GM19238 (cell line): ENCODE results near the gene EGFR.
"Not testable (repeated sequence)": the region's sequence is repeated elsewhere in the genome, so short reads cannot be mapped to it uniquely, and the experiment has no call there.

ENCODE experiments used
- DNase-seq: peaks from one replicate; pipeline ENCODE4 v3.0.0; 2011; ENCODE audit warnings: low spot score; ENCODE audit not compliant: insufficient read length

The EGFR gene

DNA sequence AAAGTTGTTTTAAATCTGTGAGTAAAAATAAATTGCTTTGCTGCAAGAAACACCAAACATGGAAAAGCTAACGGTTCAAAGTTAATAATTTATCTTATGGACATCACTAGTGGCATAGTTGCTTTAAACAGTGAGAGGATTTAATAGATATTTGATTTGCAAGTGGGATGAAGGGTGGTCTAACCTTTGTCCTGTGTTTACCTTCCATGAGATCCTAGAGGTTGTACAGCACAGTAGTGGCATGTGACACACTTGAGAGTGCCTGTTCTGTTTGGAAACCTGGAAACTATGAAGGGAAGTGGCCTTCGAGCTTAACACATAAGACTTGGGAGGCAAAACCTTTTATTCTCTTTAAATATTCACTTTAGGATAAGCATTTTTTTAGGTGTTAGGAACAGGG is 16.0 kb downstream of the EGFR start:
- no peak for DNase-seq

DNA sequence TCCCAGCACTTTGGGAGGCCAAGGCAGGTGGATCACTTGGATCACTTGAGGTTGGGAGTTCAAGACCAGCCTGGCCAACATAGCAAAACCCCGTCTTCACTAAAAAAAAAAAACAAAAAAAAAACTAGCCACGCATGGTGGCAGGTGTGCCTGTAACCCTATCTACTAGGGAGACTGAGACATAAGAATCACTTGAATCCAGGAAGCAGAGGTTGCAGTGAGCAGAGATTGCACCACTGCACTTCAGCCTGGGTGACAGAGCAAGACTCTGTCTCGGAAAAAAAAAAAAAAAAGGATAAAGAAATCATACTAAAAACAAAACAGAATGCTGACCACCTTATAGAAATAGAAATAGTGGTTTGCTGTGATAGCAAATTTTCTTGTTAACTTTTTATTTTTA is 16.6 kb downstream of the EGFR start:
- DNase-seq, result not testable (repeated sequence)

DNA sequence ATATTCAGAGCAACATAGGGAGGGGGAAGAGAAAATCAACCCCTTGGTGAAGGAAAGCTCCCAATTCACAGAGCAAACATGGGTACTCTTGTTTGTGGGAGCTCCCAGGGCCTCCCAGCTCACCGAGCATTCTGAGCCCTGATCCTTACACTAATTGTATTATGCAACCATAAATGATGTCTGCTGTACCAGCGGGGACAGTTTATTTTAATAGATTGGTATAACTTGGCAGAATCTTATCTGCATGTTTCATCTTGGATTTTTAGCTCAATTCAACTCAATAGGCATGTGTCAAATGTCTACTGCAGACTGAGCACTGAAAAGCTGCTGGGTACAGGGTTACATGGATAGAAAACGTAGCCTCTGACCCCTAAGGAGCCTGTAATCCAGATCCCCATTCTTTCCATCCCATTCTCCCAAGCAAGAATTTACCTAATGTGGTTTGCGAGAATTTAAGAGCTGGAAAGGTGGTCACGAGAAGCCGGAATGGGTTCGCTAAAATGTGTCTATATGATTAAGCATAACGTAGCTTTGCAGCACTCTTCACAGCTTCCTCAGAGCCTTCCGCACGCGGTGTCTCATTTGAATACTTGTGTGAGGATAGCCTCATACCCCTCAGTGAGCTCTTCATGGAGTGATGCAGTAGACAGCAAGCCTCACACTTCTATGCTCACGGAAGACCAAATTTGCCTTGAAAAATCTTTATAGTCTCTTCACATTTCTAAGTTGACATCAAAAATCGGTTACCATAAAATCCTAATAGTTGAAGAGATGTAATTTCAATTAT is 18.3 kb downstream of the EGFR start:
- DNase-seq, result no peak

DNA sequence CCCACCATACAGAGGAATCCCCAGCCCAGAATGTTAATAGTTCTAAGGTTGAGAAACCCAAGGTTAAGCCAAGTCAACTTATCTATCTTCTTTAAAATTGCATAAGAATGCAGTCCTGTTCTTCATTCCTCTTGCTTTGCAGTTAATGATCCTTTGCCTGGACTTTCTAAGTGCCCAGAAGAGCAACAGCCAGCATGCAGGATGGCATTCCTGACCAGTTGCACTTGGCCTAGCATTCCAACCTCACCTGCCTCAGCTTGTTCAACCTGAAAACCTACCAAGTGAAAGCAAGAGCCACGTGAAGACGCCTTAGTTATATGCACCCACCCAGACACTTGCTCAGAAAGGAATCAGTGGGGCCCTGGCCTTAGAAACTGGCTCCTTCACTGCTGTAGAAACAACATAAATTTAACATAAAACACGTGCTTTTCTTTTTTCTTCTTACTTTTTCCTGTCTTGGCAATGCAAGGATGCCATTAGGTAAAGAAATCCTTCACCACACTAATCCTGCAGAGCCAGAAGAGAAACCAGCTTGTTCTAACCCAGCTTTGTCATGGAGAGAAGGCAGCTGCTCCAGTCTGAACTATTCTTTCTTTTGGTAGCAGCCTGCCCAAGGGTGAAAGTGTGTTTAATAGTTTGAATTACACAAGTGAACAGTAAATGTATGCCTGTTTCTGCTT is 25.0 kb downstream of the EGFR start:
- DNase-seq, result no peak

DNA sequence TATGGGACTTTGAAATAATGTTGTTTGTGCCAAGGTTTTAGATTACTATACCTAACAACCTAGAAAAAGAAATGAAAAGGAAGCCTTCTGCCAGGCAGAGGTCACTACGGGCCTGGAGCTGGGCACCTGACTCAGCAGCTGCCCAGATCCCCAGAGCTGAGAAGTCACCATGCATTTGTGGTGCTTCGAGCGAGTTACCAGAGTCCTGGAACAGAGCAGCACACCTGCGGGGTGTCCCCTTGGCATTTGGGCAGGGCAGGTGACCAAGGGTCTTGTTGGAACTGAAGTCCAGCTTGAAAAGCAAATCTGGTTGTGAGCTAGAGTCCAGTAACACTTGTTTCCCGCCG is 25.5 kb downstream of the EGFR start:
- no peak for DNase-seq

DNA sequence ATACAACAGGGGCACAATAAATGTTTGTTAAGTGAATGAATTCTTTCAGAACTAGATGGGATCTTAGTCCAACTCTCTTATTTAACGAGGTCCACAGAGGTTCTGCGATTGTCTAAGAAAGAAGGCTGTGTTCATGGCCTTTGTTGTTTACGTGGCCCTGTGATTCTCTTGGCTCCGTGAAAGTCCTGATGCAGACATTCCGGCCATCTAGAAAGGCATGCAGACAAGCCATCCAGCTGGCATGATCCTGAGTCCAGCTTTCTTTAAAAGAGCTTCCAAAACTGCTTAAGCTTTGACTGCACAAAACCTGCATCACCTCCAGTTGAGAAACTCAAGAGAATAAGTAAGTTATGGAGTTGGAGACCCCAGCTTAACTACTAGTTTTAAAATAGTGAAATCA is 26.0 kb downstream of the EGFR start:
- no peak for DNase-seq

DNA sequence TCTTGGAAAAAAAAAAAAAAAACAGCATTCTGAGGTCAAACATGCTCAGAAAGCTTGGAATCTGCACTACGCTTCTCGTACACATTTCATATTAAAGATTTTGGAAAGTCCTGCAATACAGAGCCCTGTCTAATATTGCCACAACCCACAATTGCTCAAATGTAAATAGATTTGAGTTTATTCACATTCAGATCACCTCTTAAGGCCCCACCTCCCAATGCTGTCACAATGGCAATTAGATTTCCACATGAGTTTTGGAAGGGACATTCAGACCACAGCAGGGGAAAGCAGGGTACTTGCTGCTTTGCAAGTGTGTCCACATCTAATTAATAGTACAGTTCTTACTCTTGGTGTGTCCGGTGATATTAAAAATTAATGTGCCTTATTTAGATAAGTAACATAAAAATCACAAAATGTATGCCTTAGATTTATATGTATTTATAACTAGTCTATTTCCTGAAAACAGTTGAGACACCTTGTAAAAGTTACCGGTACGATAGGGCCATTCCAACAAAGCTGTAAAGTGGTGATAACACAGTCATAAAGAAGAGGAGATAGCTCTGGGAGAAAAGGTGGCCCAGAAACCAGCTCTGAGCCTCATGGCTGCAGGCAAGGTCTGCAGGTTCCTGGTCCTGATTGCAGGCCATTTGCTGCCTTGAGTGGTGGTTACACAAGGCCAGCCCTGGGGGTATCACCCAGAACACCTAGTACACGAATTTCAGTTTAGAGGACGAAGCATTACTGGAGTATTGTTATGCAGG is 27.9 kb downstream of the EGFR start:
- no peak for DNase-seq

DNA sequence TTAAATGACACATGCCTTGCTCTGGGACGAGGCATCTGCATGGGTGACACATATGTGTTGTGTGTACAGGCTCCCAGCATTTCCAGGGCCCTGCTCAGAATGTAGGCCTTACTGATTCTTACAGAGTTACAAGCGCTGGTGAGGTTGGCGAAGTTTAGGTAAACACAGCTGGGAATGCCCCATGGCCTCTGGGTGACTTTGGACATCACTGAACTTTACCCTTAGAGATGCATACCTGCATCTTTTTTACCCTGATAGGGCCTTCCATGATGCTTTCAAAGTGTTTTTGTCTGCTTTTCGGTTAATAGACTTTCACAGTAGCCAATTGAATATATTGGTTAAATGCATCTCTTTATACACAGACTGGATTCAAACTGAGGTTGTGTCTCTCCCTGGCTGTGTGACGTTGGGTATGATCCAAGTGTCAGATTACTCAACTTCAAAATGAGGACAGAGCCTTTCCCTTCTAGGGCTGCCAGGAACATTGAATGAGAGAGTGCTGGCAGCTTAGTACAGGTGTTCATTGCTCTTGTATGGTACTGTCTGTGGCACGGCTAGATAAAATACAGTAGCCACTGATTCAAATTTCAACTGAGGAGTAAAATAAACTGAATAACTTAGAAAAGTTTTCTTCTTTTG is 29.5 kb downstream of the EGFR start:
- DNase-seq, result no peak

DNA sequence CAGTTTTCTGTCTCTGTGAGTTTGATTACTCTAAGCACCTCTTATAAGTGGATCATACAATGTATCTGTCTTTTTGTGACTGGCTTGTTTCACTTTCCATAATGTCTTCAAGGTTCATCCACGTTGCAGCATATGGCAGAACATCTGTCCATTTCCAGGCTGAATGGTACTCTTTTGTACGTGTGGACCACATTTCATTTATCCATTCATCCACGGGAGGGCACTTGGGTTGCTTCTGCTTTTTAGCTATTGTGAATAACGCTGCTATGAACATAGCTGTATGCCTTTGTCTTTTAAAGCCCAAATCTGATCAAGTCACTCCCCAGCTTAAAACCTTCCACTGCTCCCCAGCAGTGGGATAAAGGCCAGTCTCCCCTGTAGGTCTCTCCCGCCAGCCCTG is 31.5 kb downstream of the EGFR start:
- DNase-seq, result no peak

DNA sequence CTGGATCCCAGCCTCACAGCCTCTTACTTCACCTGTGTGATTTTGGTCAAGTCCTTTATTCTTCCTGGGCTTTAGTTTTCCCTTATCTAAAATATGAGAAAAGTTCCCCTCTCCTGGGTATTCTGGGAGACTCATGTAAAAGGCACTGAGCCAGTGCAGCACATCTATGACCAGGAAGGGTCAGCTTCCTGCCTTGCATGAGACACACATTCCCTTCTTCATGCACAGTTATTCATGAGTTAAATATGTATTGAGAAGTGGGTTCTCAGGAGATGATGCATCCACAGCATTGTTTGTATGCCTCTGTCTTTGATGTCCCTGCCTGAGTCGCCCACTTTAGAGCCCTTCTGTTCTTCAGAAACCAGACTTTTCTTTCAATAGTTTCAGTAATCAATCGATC is 33.3 kb downstream of the EGFR start:
- DNase-seq, result no peak

DNA sequence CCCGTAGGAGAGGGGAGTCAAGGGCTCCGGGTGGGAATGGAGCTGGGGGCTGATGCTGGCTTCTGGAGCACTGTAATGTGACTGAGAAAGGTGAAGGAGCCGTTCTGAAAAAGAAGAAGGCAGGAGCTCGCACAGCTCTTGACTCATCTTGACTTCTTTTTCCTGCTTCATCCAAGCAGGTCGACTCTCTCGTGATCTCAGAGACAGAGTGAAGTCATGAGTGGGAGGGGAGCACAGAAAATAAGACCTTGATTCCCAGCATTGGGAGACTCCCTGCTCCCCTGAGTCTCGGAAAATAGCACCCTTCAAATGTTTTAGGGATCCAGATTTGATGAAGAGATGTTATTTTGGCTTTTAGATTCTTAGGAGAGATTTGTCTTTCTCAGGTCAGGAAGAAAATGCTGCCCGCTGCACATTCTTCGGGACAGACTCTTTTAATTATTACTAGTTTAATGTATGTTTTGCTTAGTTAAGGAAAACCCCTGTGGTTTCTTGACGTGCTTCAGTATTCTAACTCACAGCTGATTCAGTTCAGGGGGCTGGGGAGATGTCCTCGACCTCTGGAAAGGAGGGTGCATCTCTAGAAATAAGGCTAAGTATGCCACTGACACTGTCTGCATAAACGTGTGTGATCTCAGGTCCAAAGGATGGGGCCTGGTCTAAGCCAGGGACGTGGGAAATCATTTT is 34.1 kb downstream of the EGFR start:
- DNase-seq, result no peak

DNA sequence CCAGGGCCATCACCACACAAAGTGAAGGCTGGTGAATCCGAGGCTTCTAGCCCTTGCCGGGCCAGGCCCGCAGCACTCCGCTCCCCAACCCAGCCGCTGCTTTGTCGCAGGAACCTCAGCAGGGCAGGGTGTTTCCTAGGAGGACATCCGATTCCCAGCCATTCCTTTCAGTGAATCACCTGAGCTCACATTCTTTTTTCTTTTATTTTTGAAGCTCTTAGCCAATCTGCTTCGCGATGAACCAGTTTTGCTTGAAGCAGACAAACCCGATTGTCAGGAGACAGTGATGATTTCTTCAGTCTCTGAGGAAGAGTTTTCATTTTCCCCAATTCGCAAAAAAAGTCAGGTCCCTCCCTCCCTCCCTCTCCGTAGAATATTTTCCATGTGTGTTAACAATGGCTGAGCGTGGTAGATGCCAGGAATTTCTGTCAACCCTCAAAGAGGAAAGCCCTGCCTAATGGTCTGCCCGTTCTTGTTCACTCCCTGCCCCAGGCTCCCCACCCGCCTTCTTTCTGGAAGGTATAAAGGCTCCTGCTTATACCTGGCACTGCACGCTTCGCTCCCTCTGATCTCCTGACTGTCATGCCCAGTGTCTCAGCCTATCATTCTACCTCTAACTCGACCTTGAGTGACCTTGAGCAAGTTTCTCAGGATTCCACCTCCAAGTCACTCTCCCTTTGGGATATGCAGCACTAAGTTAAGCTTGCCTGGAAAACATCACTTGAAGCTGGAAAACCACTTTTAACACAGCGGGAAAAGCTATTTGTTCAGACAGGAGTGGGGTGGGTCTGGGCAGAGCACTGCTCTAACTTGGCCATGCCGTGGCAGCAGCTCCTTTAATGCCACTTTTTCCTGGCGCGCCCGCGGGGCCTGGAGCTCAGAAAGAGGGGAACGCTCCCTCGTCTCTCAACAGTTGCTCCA is 35.1 kb downstream of the EGFR start:
- no peak for DNase-seq

DNA sequence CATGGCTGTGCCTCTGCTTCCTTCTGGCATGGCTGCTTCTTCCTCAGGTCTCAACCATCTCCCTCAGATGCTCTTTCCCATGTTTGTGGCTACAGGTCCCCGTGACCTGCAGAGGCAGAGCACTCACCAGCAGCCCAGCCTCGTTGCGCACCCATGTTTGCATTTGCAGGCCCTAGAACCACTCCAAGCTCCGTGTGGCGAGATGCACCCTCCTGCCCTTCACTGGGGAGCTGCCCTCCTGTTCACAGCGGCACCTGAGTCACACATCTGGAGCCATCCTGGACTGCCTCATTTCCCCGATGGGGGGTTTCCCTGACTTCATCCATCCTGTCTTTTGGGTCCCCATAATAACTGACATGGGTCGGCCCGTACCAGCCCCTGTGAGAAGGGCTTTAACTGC is 35.9 kb downstream of the EGFR start:
- DNase-seq, result no peak

DNA sequence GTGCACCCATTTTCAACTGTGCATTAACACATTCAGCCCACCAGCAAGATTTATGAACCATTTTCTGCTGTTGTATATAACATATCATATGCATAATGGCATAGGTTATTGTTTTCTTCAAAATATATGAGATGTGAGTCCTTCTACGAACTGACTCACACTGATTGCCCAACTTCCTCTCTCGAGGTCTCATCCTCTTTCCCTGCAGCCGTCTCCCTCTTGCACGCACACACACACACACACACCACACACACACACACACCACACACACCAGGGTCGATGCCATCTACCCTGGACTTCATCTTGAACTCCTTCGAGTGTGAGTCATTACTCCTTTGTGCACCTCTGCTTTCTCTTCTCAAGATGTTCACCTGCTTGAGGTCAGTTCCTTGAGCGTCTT is 36.7 kb downstream of the EGFR start:
- no peak for DNase-seq

DNA sequence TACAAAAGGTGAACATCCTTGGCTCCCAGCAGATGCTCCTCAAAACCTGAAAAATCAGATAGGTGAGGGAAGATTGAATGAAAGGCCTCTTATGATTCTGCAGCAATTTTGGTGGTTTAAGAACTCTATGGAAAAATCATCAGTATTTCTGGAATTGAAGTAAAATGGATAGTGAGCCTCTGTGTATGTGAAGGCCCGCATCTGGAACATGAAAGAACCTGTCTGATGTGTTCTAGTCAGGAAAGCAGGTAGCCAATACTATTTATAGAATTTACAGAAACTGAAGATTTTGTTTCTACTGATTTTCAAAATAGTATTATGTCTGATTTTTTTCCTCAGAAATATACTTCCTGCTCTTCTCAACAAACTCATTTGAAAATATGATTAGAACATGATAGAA is 37.3 kb downstream of the EGFR start:
- DNase-seq, result no peak

DNA sequence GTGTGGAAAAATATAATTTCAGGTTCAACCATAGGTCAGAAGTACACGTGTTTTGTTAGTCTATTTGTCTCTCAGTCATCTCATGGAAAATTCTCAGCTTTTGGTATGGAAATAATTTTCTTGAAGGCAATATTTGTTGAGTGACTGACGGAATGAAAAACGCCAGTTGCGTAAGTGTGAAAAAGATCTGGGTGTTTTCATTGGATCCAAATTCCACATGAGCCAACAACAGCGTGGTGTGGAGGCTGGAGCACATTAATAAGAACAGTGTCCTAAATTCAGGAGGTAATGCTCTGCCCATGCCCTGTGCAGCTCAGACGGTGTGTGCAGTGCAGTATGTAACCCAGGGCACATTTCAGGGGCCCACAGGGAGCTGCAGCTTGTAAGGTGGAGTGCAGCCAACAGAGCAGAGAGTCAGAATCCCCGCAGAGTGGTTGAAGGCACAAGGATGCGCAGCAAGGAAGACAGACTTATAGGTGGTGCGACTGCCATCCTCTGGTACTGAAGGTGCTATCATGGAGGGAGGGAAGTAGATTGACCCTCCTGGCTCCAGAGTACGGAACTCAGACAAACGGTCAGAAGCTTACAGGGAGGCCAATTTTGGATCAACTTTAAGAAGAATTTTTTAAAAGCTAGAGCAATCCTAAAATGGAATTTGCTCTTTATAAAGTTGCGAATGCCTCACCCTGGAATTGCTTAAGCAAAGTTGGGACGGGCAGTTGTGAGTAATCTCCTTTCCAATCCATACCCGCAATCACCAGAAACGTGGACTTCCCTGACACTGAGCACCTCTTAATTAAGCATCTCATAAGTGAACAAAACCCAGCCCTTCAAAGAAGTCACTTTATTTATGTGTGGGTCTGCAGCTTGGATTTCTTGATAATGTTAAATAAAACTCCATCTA is 38.0 kb downstream of the EGFR start:
- DNase-seq, result no peak

DNA sequence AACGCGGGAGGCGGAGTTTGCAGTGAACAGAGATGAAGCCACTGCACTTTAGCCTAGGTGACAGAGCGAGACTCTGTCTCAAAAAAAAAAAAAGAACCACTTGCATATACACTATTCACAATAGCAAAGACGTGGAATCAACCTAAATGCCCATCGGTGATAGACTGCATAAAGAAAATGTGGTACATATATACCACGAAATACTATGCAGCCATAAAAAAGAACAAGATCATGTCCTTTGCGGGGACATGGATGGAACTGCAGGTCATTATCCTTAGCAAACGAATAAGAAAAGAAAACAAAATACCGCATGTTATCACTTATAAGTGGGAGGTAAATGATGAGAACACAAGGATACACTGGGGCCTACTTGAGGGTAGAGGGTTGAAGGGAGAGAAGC is 39.5 kb downstream of the EGFR start:
- DNase-seq, result no peak

DNA sequence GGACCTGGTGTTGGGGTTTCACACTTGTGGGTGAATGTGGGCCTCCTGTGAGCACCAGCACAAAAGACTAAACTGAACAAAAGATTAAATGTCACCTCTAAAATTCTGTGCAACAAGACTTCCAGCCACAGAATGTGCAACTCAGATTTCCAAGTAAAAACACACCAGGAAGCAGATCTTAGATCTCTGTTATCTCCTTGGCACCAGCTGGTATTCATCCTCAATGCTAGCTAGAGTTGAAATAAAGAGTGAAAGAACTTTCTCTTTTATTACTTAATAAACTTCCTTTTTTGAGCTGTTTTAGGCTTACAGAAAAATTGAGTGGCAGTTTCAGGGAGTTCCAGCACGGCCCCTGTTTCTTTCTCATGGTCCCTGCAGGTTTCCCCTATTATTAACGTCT is 40.2 kb downstream of the EGFR start:
- DNase-seq, result no peak

DNA sequence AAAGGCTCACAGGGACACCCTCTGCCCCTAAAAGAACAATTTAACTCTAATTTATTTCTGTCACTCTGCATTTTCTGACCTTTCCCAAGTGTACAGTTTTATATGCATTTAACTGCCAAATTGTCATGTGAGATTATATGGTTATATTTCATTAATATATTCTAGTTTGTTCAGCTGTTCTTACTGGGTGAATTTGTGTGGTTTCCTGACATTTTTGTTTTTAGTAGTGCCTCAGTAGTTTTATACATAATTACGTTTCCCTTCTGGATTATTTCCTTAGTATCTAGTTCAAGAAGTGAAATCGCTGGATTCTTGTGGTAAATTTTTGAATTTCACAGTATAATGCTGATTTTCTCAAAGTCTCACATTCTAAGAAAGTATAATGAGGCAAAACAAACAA is 41.3 kb downstream of the EGFR start:
- no peak for DNase-seq
